ENCODE results near the gene MGAT4A. TPM values are rescaled to one million over a fixed set of nuclear protein-coding genes. Genes with fewer than 3 reads are reported as not detected.

Gene MGAT4A
- total RNA-seq, 4 donors from 2014 or later = 4.2 to 14.1 (median 12.2) TPM

GRCh38 chr2:98583816-98584618 lies 146.9 kb downstream of the MGAT4A start:
- Histone ChIP-seq H3K4me3 (no peak overlapping the region), H3K27ac (no peak overlapping the region), H3K27me3 (no peaks in the 10 kb centered on the region), H3K4me1 (no peaks in the 10 kb centered on the region), H3K36me3 (peaks cover 0 to 14% of the 10 kb centered on the region in 2 donors), H3K9me3 (no peaks in the 10 kb centered on the region)
- DNase-seq (no peak), ATAC-seq (no peak)
- TF ChIP-seq CTCF (IDR thresholded peaks at IDR 0.05 in 4 of 5, conservative IDR thresholded peaks at IDR 0.05 in 1 of 5) (no peak), POLR2A (IDR thresholded peaks at IDR 0.05) (no peak)
- in situ Hi-C loops (cut with MboI; ENCODE audit: low sequenced_read_pairs in 4 of 4) (no loop called here), intact Hi-C loops (cut with DNase I; ENCODE audit: low total_unique reads) (no loop called here)

GRCh38 chr2:98583276-98583675 lies 147.7 kb downstream of the MGAT4A start:
- Histone ChIP-seq H3K27ac (no peak overlapping the region), H3K27me3 (no peaks in the 10 kb centered on the region), H3K9me3 (no peaks in the 10 kb centered on the region), H3K36me3 (peaks cover 0 to 18% of the 10 kb centered on the region in 2 donors), H3K4me3 (no peak overlapping the region), H3K4me1 (no peaks in the 10 kb centered on the region)
- intact Hi-C loops (cut with DNase I; ENCODE audit: low total_unique reads) (no loop called here), in situ Hi-C loops (cut with MboI; ENCODE audit: low sequenced_read_pairs in 4 of 4) (no loop called here)
- ATAC-seq (no peak), DNase-seq (no peak)
- TF ChIP-seq CTCF (IDR thresholded peaks at IDR 0.05 in 4 of 5, conservative IDR thresholded peaks at IDR 0.05 in 1 of 5) = no peak
- no peak for TF ChIP-seq POLR2A (IDR thresholded peaks at IDR 0.05)

- H3K36me3 ChIP-seq = peaks cover 0 to 26% of the 10 kb centered on the region in 2 donors
- H3K9me3 ChIP-seq = no peaks in the 10 kb centered on the region
- no peak overlapping the region for H3K4me3 ChIP-seq
- ATAC-seq (no peak), DNase-seq (no peak)
- TF ChIP-seq POLR2A (IDR thresholded peaks at IDR 0.05) = no peak
- no peak overlapping the region for H3K27ac ChIP-seq
- H3K27me3 ChIP-seq = no peaks in the 10 kb centered on the region
- in situ Hi-C loops (cut with MboI; ENCODE audit: low sequenced_read_pairs in 4 of 4) = no loop called here
- intact Hi-C loops (cut with DNase I; ENCODE audit: low total_unique reads) = no loop called here
- no peaks in the 10 kb centered on the region for H3K4me1 ChIP-seq
Measured at GRCh38 chr2:98582523-98582922, 148.4 kb downstream of the MGAT4A start.

GRCh38 chr2:98580656-98581284 lies 150.2 kb downstream of the MGAT4A start:
- H3K27ac ChIP-seq = no peak overlapping the region
- in situ Hi-C loops (cut with MboI; ENCODE audit: low sequenced_read_pairs in 4 of 4) = no loop called here
- H3K4me3 ChIP-seq = no peak overlapping the region
- ATAC-seq = no peak
- intact Hi-C loops (cut with DNase I; ENCODE audit: low total_unique reads) = no loop called here
- H3K4me1 ChIP-seq = no peaks in the 10 kb centered on the region
- TF ChIP-seq CTCF (IDR thresholded peaks at IDR 0.05 in 4 of 5, conservative IDR thresholded peaks at IDR 0.05 in 1 of 5) (no peak), POLR2A (IDR thresholded peaks at IDR 0.05) (no peak)
- DNase-seq = no peak
- H3K27me3 ChIP-seq = no peaks in the 10 kb centered on the region
- no peaks in the 10 kb centered on the region for H3K9me3 ChIP-seq
- peaks cover 0 to 33% of the 10 kb centered on the region in 2 donors for H3K36me3 ChIP-seq

GRCh38 chr2:98579926-98580325 lies 151.0 kb downstream of the MGAT4A start:
- Histone ChIP-seq H3K4me1 (no peaks in the 10 kb centered on the region), H3K27me3 (no peaks in the 10 kb centered on the region), H3K27ac (no peak overlapping the region), H3K4me3 (no peak overlapping the region), H3K9me3 (no peaks in the 10 kb centered on the region), H3K36me3 (peaks cover 0 to 33% of the 10 kb centered on the region in 2 donors)
- TF ChIP-seq CTCF (IDR thresholded peaks at IDR 0.05 in 4 of 5, conservative IDR thresholded peaks at IDR 0.05 in 1 of 5) (no peak), POLR2A (IDR thresholded peaks at IDR 0.05) (no peak)
- ATAC-seq = no peak
- no peak for DNase-seq
- in situ Hi-C loops (cut with MboI; ENCODE audit: low sequenced_read_pairs in 4 of 4) = no loop called here
- intact Hi-C loops (cut with DNase I; ENCODE audit: low total_unique reads) = loop anchor here (10.0 kb wide), 1 partner anchor 1895 kb away; no protein-coding TSS in a partner anchor

Measured in gastrocnemius medialis (tissue), 4 donors.